HG02840 (cell line): ENCODE results near the gene ATG4A.

Source experiments
- ATAC-seq: cut with Tn5 transposase; IDR thresholded peaks from one replicate; pipeline ENCODE4 v1.9.1; 2021; ENCODE audit warnings: mild to moderate bottlenecking, moderate library complexity, moderate number of reproducible peaks; ENCODE audit not compliant: unreplicated experiment, low FRiP score

Gene ATG4A

DNA sequence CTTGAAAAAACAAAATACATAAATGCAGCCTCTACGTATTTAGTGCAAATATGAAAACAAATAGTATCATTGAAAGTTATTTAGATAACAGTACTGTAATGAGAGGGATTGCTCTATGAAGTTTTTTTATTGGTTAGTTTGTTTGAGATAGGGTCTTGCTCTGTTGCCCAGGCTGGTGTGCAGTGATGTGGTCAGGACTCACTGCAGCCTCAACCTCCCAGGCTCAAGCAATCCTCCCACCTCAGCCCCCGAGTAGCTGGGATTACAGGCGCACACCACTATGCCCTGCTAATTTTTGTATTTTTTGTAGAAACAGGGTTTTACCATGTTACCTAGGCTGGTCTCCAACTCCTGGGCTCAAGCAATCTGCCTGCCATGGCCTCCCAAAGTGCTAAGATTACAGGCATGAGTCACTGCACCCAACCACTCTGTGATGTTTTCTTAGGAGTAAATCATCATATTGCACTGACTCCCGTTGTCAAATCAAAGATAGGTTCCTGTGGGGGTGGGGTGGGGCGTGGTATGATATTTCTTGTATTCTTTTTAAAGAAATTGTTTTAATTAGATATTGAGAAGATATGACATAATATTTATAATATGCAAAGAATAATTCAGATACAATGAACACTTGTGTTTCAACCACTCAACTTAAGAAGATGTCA, 75.8 kb downstream of the ATG4A start:
- no peak for ATAC-seq

DNA sequence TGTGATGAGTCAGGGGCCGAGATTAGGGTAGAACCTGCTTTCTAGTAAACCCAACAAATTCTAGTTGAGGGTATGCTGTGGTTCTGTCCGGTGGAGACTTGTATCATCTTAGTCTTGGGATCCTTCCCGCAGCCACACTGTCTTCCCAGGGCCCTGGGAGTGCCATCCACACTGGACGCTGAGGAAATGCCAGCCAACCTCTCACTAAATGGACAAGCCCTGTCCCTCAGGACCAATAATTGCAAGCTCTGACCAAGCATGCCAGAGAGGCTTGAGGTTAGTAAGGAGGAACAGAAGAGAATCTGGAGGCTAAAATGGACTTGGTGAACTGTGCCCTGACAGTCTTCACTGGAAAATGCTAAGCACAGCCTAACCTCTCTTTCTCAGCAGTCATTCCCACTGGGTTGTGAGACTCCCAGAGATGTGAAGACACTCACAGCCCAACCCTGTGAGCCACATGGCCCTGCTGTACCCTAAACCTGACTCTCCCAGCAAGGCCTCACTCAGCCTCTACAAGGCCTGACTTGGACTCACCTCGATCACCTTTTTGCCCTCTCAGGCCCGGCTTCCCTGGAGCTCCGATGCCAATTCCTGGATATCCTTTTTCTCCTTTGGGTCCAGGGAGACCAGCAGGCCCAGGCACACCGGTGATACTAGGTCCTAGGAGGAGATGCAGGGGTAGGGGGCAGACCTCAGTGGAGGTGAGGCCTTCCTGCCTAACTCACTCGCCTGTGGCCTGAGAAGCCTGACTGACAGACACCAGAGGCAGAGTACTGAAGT, 77.6 kb downstream of the ATG4A start:
- ATAC-seq, result no peak

DNA sequence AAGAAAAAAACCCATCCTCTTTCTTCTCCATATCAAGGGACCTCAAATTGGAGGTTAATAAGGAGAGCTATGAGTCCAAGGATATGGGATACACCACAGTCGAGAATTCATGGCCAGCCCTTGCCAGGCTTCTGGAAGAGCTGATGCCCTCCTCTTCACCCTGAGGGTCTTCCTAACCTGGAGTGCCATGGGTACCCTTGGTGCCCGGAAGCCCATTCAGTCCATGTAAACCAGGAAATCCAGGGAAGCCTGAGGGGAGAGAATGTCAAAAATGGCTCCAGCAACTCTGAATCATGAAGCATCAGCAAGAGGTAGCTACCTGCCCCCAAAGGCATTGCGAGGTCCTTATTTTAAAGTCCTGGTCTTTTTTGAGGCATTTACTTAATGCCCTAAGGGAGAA, 78.2 kb downstream of the ATG4A start:
- no peak for ATAC-seq

- no peak for ATAC-seq
Observed at GRCh38 chrX:108171671-108172070, 80.1 kb downstream of the ATG4A start.

DNA sequence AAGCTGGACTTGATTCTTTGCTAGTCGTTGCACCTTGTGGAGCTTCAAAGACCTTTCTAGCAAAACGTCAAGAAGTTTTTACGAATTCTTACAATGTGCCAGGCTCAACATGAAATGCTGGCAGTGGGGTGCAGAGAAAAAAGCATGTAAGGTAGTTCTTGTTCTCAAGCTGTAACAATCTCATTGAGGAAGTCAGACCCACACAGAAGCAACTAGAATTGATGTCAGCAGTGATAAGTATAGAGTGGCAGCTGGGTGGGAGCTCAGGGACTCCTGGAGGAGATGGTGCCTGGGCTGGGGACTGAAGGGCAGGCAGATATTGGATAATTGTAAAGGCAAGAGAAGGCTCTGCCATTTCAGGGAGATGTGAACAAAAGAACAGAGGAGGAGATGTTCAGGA, 82.3 kb downstream of the ATG4A start:
- ATAC-seq, result no peak

- ATAC-seq, result no peak
Observed at GRCh38 chrX:108177351-108178142, 86.0 kb downstream of the ATG4A start.

GRCh38 chrX:108178143-108178498, 86.5 kb downstream of the ATG4A start:
- ATAC-seq, result no peak

GRCh38 chrX:108186811-108187210, 95.2 kb downstream of the ATG4A start:
- no peak for ATAC-seq

DNA sequence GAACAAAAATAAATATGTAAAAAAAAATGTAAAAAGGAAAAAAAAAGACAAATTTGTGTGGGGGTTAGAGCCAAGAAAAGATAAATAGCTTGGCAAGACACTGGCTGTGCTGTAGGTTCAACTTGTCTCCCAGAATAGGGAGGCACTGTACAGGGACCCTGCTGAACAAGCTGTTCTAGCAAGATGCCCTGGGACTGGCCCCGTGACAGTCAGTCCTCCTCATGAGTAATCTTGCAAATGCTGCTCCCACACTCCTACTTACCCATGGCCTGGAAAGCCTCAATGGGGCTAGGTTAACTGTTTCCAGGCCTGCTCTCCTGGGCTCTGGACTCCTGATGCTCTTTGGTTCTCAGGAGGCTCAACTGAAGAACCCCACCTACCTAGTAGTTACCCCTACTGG, 106.8 kb downstream of the ATG4A start:
- no peak for ATAC-seq

DNA sequence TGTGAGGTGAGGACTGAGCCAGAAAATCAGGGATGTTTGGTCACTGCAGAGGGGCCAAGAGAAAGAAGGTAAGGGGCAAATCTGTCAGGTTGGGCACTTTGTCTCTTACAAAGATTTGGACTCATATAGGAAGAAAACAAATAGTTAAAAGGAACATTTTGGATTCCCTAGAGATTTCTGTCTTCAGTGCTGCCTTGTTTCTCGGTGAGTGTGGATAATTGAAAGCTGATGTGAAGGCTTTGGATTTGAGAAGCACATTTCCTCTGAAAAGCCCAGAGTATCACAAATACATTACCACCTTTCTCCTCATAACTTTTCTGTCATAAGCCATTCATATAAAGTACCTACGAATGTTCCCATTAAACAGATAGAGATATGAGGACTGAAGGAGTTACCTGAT, 107.5 kb downstream of the ATG4A start:
- ATAC-seq, result no peak

- no peak for ATAC-seq
Observed at GRCh38 chrX:108199691-108200090, 108.1 kb downstream of the ATG4A start.

DNA sequence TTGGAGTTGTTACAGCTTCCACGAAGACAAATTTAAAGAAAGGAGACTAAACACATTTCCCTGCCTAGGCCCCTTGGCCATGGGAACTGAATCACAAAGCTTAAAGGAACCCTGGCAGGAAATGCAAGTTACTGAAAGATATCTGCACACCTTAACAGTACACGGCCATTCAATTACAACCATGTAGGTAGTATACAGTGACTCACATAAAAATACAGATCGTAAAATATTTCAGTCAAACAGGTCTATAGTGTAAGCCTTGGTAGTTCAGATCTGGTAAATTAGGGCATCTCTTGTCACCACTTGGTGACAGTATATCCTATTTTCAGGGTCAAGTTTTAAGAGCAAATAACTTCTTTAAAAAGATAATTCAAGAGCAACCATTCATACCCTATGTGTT, 112.0 kb downstream of the ATG4A start:
- ATAC-seq, result no peak
